OCI-LY1 (cell line): ENCODE measurements around the gene PCGF3.

ENCODE experiments used
- CTCF ChIP-seq: fragments of 200-600 bp; sonication (generic), shearing (Covaris generic); IDR thresholded peaks from 2 replicates; pipeline ENCODE4 v1.5.1; 2017; ENCODE audit warnings: mild to moderate bottlenecking, antibody characterized with exemption, low read length, moderate library complexity, mixed read lengths
- EZH2 ChIP-seq: fragments of 200-600 bp; sonication (generic), shearing (Covaris generic); IDR thresholded peaks from 2 replicates; pipeline ENCODE4 v1.8.0; 2017; ENCODE audit warnings: borderline replicate concordance, mixed run types, mild to moderate bottlenecking, antibody characterized with exemption, low read length, moderate library complexity, mixed read lengths

GRCh38 chr4:717601-718320 is 12.1 kb downstream of the PCGF3 start:
- no peak for TF ChIP-seq CTCF
- TF ChIP-seq EZH2 = no peak
